ENCODE data around the gene LRRIQ4.

The LRRIQ4 gene

DNA sequence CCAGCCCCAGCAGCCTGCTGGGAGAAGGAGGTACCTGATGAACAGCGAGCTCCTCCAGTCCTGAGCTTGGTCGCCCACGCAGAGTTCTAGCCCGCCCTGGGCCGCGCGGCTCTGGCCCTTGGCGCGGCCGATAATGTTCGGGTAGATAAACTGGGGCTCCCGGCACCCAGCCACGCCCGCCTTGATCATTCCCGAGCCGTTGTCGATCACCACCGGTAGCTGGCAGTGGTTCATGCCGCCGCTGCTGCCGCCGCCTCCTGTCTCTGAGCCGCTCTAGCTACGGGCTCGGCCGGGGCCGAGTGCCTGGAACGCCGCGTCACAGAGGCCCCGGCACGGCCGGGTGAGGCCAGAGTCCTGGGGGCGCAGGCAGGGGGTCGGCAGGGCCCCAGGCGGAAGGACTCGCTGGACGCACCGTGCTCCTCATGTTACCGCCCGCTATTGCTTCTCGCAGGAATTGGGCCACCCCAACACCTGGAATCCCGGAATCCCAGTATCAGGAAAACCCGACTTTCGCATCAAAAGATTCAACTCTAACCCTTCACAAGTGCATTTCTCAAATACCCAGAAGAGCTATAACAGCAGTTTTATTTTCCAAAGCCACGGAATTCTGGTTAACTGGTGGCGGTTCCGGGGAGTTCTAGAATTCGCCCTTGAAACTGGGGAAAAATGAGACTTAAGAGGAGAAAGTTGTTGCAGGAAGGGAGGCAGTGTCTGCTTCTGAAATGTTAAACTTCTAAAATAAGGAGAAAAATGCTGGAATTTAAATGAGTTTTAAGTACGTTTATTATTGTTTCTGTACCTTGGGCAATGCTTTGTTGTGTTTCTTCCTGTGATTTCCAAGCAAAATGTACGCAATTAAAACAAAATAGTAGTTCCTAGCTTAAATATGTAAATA, 43.1 kb upstream of the LRRIQ4 start, which contains the start of gene ACTRT3:
Gene ACTRT3, minus strand, starts transcription at position 275 of the 895 bp plus-strand sequence. Its CDS starts 41 bp downstream, at position 234.
- Histone ChIP-seq H3K4me3 (ENCODE audit: insufficient read depth in 1 of 2, low read depth in 1 of 2, low read length in 2 of 2) (peak within 1 kb of the TSS; percentile 78 to 95), H3K79me1 (replicated peaks; ENCODE audit: low read length, poor library complexity, severe bottlenecking) (no peaks in the 10 kb centered on the region), H3K4me1 (ENCODE audit: control insufficient read depth, insufficient read depth, low read depth, low read length) (peaks cover 6% of the 10 kb centered on the region), H3K14ac (ENCODE audit: low read length in 2 of 2) (peak within 1 kb of the TSS in 1 of 2 experiments; percentile 65), H3K23ac (ENCODE audit: low read length in 2 of 2) (no peak within 1 kb of the TSS), H4K8ac (ENCODE audit: low read length) (peak within 1 kb of the TSS; percentile 98), H2BK5ac (ENCODE audit: low read depth, low read length, poor library complexity, severe bottlenecking) (peak within 1 kb of the TSS; percentile 38), H3K4me2 (ENCODE audit: low read length, poor library complexity, severe bottlenecking) (peak within 1 kb of the TSS; percentile 78), H3K27ac (ENCODE audit: low read length, poor library complexity, severe bottlenecking) (peak within 1 kb of the TSS; percentile 62), H3K9ac (ENCODE audit: low read length) (peak within 1 kb of the TSS; percentile 99), H3K18ac (ENCODE audit: low read depth in 1 of 2, low read length in 2 of 2) (peak within 1 kb of the TSS; percentile 85 to 97), H3K36me3 (ENCODE audit: control insufficient read depth in 1 of 2, insufficient read depth in 2 of 2, low read depth in 1 of 2, low read length in 2 of 2) (peaks cover 7 to 10% of the 10 kb centered on the region in 2 experiments), H3K4ac (ENCODE audit: low read depth in 1 of 2, low read length in 2 of 2) (peak within 1 kb of the TSS; percentile 73 to 76), H3K9me3 (ENCODE audit: control insufficient read depth, low read length) (no peaks in the 10 kb centered on the region), H2BK15ac (ENCODE audit: low read depth, poor library complexity, severe bottlenecking) (peak within 1 kb of the TSS; percentile 99), H2AFZ (ENCODE audit: low read depth, low read length) (peak within 1 kb of the TSS; percentile 80), H3K27me3 (ENCODE audit: control insufficient read depth in 1 of 2, insufficient read depth in 1 of 2, low read length in 2 of 2) (no peaks in the 10 kb centered on the region), H2BK12ac (ENCODE audit: low read length in 2 of 2) (peak within 1 kb of the TSS in 1 of 2 experiments; percentile 58), H2AK5ac (ENCODE audit: low read length, severe bottlenecking) (no peak within 1 kb of the TSS), H2BK120ac (ENCODE audit: low read depth, low read length) (peak within 1 kb of the TSS; percentile 79), H4K91ac (ENCODE audit: low read length) (peak within 1 kb of the TSS; percentile 79)
- 2% methylated on average over 49 of the region's 51 CpGs for WGBS
- peak; percentile 74 for DNase-seq

GRCh38 chr3:169771497-169772304, 41.0 kb upstream of the LRRIQ4 start:
- 0% methylated on average over 20 of the region's 27 CpGs for WGBS
- peaks cover 4 to 31% of the 10 kb centered on the region in 2 experiments for H3K36me3 ChIP-seq (ENCODE audit: control insufficient read depth in 1 of 2, insufficient read depth in 2 of 2, low read depth in 1 of 2, low read length in 2 of 2)
- no peak overlapping the region for H3K4ac ChIP-seq (ENCODE audit: low read depth in 1 of 2, low read length in 2 of 2)
- H3K9me3 ChIP-seq (ENCODE audit: control insufficient read depth, low read length) = no peaks in the 10 kb centered on the region
- H2AFZ ChIP-seq (ENCODE audit: low read depth, low read length) = no peak overlapping the region
- H3K4me1 ChIP-seq (ENCODE audit: control insufficient read depth, insufficient read depth, low read depth, low read length) = peaks cover 2% of the 10 kb centered on the region
- H3K14ac ChIP-seq (ENCODE audit: low read length in 2 of 2) = no peak overlapping the region
- peak overlapping the region; percentile 86 for H3K4me2 ChIP-seq (ENCODE audit: low read length, poor library complexity, severe bottlenecking)
- no peak overlapping the region for H4K8ac ChIP-seq (ENCODE audit: low read length)
- peak overlapping the region; percentile 98 for H3K9ac ChIP-seq (ENCODE audit: low read length)
- peak overlapping the region; percentile 59 to 97 for H3K4me3 ChIP-seq (ENCODE audit: insufficient read depth in 1 of 2, low read depth in 1 of 2, low read length in 2 of 2)
- H2BK5ac ChIP-seq (ENCODE audit: low read depth, low read length, poor library complexity, severe bottlenecking) = no peak overlapping the region
- no peak overlapping the region for H3K18ac ChIP-seq (ENCODE audit: low read depth in 1 of 2, low read length in 2 of 2)
- peak overlapping the region; percentile 72 for H3K27ac ChIP-seq (ENCODE audit: low read length, poor library complexity, severe bottlenecking)
- no peak overlapping the region for H2BK12ac ChIP-seq (ENCODE audit: low read length in 2 of 2)
- DNase-seq = peak; percentile 91
- H3K27me3 ChIP-seq (ENCODE audit: control insufficient read depth in 1 of 2, insufficient read depth in 1 of 2, low read length in 2 of 2) = no peaks in the 10 kb centered on the region
- no peak overlapping the region for H3K23ac ChIP-seq (ENCODE audit: low read length in 2 of 2)
- no peak overlapping the region for H4K91ac ChIP-seq (ENCODE audit: low read length)
- no peak overlapping the region for H2BK120ac ChIP-seq (ENCODE audit: low read depth, low read length)
- H3K79me1 ChIP-seq (replicated peaks; ENCODE audit: low read length, poor library complexity, severe bottlenecking) = peaks cover 3% of the 10 kb centered on the region
- H2AK5ac ChIP-seq (ENCODE audit: low read length, severe bottlenecking) = no peak overlapping the region
- no peak overlapping the region for H2BK15ac ChIP-seq (ENCODE audit: low read depth, poor library complexity, severe bottlenecking)

- H4K91ac ChIP-seq (ENCODE audit: low read length) = peak overlapping the region; percentile 30
- H2AFZ ChIP-seq (ENCODE audit: low read depth, low read length) = no peak overlapping the region
- no peak overlapping the region for H2BK15ac ChIP-seq (ENCODE audit: low read depth, poor library complexity, severe bottlenecking)
- peak; percentile 87 for DNase-seq
- no peaks in the 10 kb centered on the region for H3K27me3 ChIP-seq (ENCODE audit: control insufficient read depth in 1 of 2, insufficient read depth in 1 of 2, low read length in 2 of 2)
- peak overlapping the region; percentile 90 to 97 for H3K4me3 ChIP-seq (ENCODE audit: insufficient read depth in 1 of 2, low read depth in 1 of 2, low read length in 2 of 2)
- peak overlapping the region; percentile 94 for H2BK120ac ChIP-seq (ENCODE audit: low read depth, low read length)
- H2AK5ac ChIP-seq (ENCODE audit: low read length, severe bottlenecking) = peak overlapping the region; percentile 13
- H3K79me1 ChIP-seq (replicated peaks; ENCODE audit: low read length, poor library complexity, severe bottlenecking) = peaks cover 3% of the 10 kb centered on the region
- peak overlapping the region; percentile 97 for H4K8ac ChIP-seq (ENCODE audit: low read length)
- no peak overlapping the region for H3K14ac ChIP-seq (ENCODE audit: low read length in 2 of 2)
- H3K36me3 ChIP-seq (ENCODE audit: control insufficient read depth in 1 of 2, insufficient read depth in 2 of 2, low read depth in 1 of 2, low read length in 2 of 2) = peaks cover 4 to 38% of the 10 kb centered on the region in 2 experiments
- H2BK5ac ChIP-seq (ENCODE audit: low read depth, low read length, poor library complexity, severe bottlenecking) = peak overlapping the region; percentile 26
- H3K4ac ChIP-seq (ENCODE audit: low read depth in 1 of 2, low read length in 2 of 2) = peak overlapping the region in 1 of 2 experiments; percentile 75
- H3K9ac ChIP-seq (ENCODE audit: low read length) = peak overlapping the region; percentile 98
- H3K4me1 ChIP-seq (ENCODE audit: control insufficient read depth, insufficient read depth, low read depth, low read length) = peaks cover 2% of the 10 kb centered on the region
- peak overlapping the region in 1 of 2 experiments; percentile 98 for H3K18ac ChIP-seq (ENCODE audit: low read depth in 1 of 2, low read length in 2 of 2)
- H3K4me2 ChIP-seq (ENCODE audit: low read length, poor library complexity, severe bottlenecking) = peak overlapping the region; percentile 82
- H3K27ac ChIP-seq (ENCODE audit: low read length, poor library complexity, severe bottlenecking) = peak overlapping the region; percentile 92
- no peak overlapping the region for H2BK12ac ChIP-seq (ENCODE audit: low read length in 2 of 2)
- no peak overlapping the region for H3K23ac ChIP-seq (ENCODE audit: low read length in 2 of 2)
- 1% methylated on average over 15 of the region's 15 CpGs for WGBS
- no peaks in the 10 kb centered on the region for H3K9me3 ChIP-seq (ENCODE audit: control insufficient read depth, low read length)
Measured at GRCh38 chr3:169772305-169772896, 40.3 kb upstream of the LRRIQ4 start.

Data from mesenchymal stem cell (in vitro differentiated cells and primary cell).